B cell (primary cell): Measurements from ENCODE around the gene IGSF9B.

ENCODE experiments used
- EZH2 ChIP-seq: IDR thresholded peaks from 2 replicates; pipeline ENCODE4 v1.6.1; 2012; ENCODE audit warnings: borderline replicate concordance, low read depth, mild to moderate bottlenecking, moderate library complexity, low read length; ENCODE audit not compliant: insufficient read depth, poor library complexity, severe bottlenecking
- TF ChIP-seq, protein P1 (sequence below): fragments of 200-600 bp; IDR thresholded peaks from one replicate; pipeline ENCODE4 v1.8.0; 2022; ENCODE audit warnings: antibody characterized with exemption, mild to moderate bottlenecking

DNA sequence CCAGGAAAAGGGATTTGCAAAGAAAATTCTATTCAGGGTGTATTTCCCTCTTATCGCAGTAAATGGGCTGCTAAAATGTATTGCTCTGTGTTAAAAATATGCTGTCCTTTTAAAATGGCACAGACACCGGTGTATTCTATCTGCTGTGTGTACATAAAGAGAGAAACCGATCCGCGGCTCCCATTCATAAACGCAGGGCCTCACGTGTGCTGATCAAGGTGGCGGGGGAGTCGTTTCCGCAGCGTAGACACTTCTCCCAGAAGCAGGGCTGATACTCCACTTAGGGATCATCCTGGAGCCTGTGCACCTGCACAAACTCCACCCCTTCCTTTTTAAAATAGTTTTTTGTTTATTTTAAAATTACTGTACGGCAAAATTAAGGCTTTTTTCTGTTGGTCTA lies 26.1 kb upstream of the IGSF9B start:
- TF ChIP-seq, protein P1, sequence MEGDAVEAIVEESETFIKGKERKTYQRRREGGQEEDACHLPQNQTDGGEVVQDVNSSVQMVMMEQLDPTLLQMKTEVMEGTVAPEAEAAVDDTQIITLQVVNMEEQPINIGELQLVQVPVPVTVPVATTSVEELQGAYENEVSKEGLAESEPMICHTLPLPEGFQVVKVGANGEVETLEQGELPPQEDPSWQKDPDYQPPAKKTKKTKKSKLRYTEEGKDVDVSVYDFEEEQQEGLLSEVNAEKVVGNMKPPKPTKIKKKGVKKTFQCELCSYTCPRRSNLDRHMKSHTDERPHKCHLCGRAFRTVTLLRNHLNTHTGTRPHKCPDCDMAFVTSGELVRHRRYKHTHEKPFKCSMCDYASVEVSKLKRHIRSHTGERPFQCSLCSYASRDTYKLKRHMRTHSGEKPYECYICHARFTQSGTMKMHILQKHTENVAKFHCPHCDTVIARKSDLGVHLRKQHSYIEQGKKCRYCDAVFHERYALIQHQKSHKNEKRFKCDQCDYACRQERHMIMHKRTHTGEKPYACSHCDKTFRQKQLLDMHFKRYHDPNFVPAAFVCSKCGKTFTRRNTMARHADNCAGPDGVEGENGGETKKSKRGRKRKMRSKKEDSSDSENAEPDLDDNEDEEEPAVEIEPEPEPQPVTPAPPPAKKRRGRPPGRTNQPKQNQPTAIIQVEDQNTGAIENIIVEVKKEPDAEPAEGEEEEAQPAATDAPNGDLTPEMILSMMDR: no peak
- TF ChIP-seq EZH2: no peak
